HepG2 (cell line): ENCODE measurements around the gene ITSN2. TPM values are rescaled to one million over a fixed set of nuclear protein-coding genes. Genes with fewer than 3 reads are reported as not detected.

Experiments used
- ATAC-seq: fragments of 200-7000 bp; cut with Tn5 transposase; 3 replicates; pipeline ENCODE4 v1.9.1; 2020; ENCODE audit warnings: mild to moderate bottlenecking, moderate library complexity
- BruUV-seq: library from RNA; stranded (reverse); fragments of 400-500 nt; replicated peaks from 2 replicates; lab custom pipeline; 2021; lab: Mats Ljungman, UMichigan
- CTCF ChIA-PET: fragments of 300-600 bp; formaldehyde crosslinking; extraction: SDS; loops from one replicate; lab custom pipeline; 2021; ENCODE audit warnings: low total read pairs, inconsistent platforms, low intra/inter-chr PET ratio; lab: Yijun Ruan, JAX
- POLR2A ChIA-PET: fragments of 350-600 bp; sonication (Branson Sonifier 250); formaldehyde crosslinking; loops from one replicate; lab custom pipeline; 2020; ENCODE audit warnings: antibody characterized with exemption, inconsistent platforms; lab: Yijun Ruan, JAX
- DNase-seq: peaks from one replicate; pipeline ENCODE4 v3.0.0-alpha.2; 2015; ENCODE audit warnings: low spot score
- FAIRE-seq: peaks from 3 replicates; lab custom pipeline; 2011; peaks lifted over from hg19 to GRCh38; lab: Jason Lieb, UNC
- H2AFZ ChIP-seq: one replicate; pipeline ENCODE4 v1.6.1; 2011; ENCODE audit warnings: low read length, inconsistent platforms
- H3K27ac ChIP-seq: fragments of 300-600 bp; 3 replicates; pipeline ENCODE4 v1.8.0; 2011; ENCODE audit warnings: mixed run types, mild to moderate bottlenecking, mixed read lengths, low read length, inconsistent platforms; ENCODE audit not compliant: insufficient read depth; ENCODE audit errors: extremely low read length
- H3K27me3 ChIP-seq, 2 experiments: fragments of 200-600 bp in 1 of 2; 2 replicates in 1 of 2; 3 replicates in 1 of 2; pipeline versions ENCODE4 v1.6.0 to v1.8.0; 2011; ENCODE audit warnings: low read length in 2 of 2, mild to moderate bottlenecking in 2 of 2, moderate library complexity in 2 of 2, inconsistent platforms in 1 of 2; ENCODE audit not compliant: insufficient read depth in 2 of 2, control insufficient read depth in 1 of 2
- H3K36me3 ChIP-seq, 2 experiments: fragments of 200-600 bp in 1 of 2; replicated peaks in 1 of 2; 2 replicates in 1 of 2; 3 replicates in 1 of 2; pipeline versions ENCODE4 v1.5.1 to v1.8.0; 2011; ENCODE audit warnings: low read length in 2 of 2, inconsistent platforms in 1 of 2; ENCODE audit not compliant: insufficient read depth in 2 of 2, control insufficient read depth in 1 of 2
- H3K4me1 ChIP-seq: 2 replicates; pipeline ENCODE4 v1.5.1; 2012; ENCODE audit warnings: low read length, inconsistent platforms; ENCODE audit not compliant: insufficient read depth
- H3K4me2 ChIP-seq: 2 replicates; pipeline ENCODE4 v1.6.0; 2011; ENCODE audit warnings: low read depth, low read length, inconsistent platforms
- H3K4me3 ChIP-seq, 3 experiments: fragments of 200-600 bp in 1 of 3; sonication (generic), shearing (Covaris generic) in 1 of 3; replicated peaks in 1 of 3; 2 replicates each; pipeline ENCODE4 v1.5.1; 2011 to 2016; ENCODE audit warnings: low read length in 3 of 3, inconsistent platforms in 2 of 3, low read depth in 2 of 3, mild to moderate bottlenecking in 2 of 3, control low read depth in 1 of 3, mixed read lengths in 1 of 3; ENCODE audit not compliant: insufficient read depth in 1 of 3
- H3K79me2 ChIP-seq: one replicate; pipeline ENCODE4 v1.6.1; 2011; ENCODE audit warnings: low read length, inconsistent platforms; ENCODE audit not compliant: insufficient read depth
- H3K9ac ChIP-seq: 2 replicates; pipeline ENCODE4 v1.6.0; 2011; ENCODE audit warnings: mild to moderate bottlenecking, low read depth, low read length, inconsistent platforms; ENCODE audit not compliant: insufficient read depth
- H3K9me3 ChIP-seq: 2 replicates; pipeline ENCODE4 v1.5.1; 2012; ENCODE audit warnings: mild to moderate bottlenecking, low read length
- H4K20me1 ChIP-seq: 2 replicates; pipeline ENCODE4 v1.6.0; 2011; ENCODE audit warnings: inconsistent platforms, mild to moderate bottlenecking, low read length, moderate library complexity; ENCODE audit not compliant: insufficient read depth
- FOXO4 ChIP-seq: sonication (generic); formaldehyde crosslinking; conservative IDR thresholded peaks from 2 replicates; pipeline ENCODE4 v1.8.1; 2023; ENCODE audit warnings: missing genetic modification reagents
- HDAC2 ChIP-seq: sonication (generic); formaldehyde crosslinking; IDR thresholded peaks from 2 replicates; pipeline ENCODE4 v1.4.0; 2020; ENCODE audit warnings: missing genetic modification reagents
- NCOA1 ChIP-seq: sonication (generic); formaldehyde crosslinking; IDR thresholded peaks from 2 replicates; pipeline ENCODE4 v1.9.0; 2021; ENCODE audit warnings: missing genetic modification reagents
- NRL ChIP-seq: sonication (generic); formaldehyde crosslinking; IDR thresholded peaks from 2 replicates; pipeline ENCODE4 v1.5.0; 2020; ENCODE audit warnings: missing genetic modification reagents, mild to moderate bottlenecking, moderate library complexity, borderline replicate concordance
- POLR2A ChIP-seq, 2 experiments: IDR thresholded peaks; 2 replicates each; pipeline ENCODE4 v1.6.1; 2011; ENCODE audit warnings: low read depth in 2 of 2, low read length in 2 of 2, mild to moderate bottlenecking in 1 of 2, moderate library complexity in 1 of 2; ENCODE audit not compliant: insufficient read depth in 1 of 2
- RBM39 ChIP-seq: fragments of 200-400 bp; formaldehyde crosslinking; IDR thresholded peaks from one replicate; pipeline ENCODE4 v1.6.1; 2018; ENCODE audit warnings: antibody characterized with exemption, mild to moderate bottlenecking, low read depth, low read length; ENCODE audit not compliant: poor library complexity, severe bottlenecking
- SAP130 ChIP-seq: IDR thresholded peaks from 2 replicates; pipeline ENCODE4 v1.6.1; 2016; ENCODE audit warnings: low read depth
- U2AF1 ChIP-seq: fragments of 200-400 bp; formaldehyde crosslinking; optimal IDR thresholded peaks from 2 replicates; pipeline ENCODE3; 2017; ENCODE audit warnings: mild to moderate bottlenecking, low read depth, low read length
- ZNF407 ChIP-seq: sonication (generic); formaldehyde crosslinking; IDR thresholded peaks from one replicate; pipeline ENCODE4 v1.5.1; 2020; ENCODE audit warnings: mild to moderate bottlenecking, missing genetic modification reagents; ENCODE audit errors: not compliant biosample characterization
- ZNF605 ChIP-seq: sonication (generic); formaldehyde crosslinking; IDR thresholded peaks from 2 replicates; pipeline ENCODE4 v1.8.0; 2022; ENCODE audit warnings: mild to moderate bottlenecking, missing genetic modification reagents
- ZNF772 ChIP-seq: sonication (generic); formaldehyde crosslinking; IDR thresholded peaks from 2 replicates; pipeline ENCODE4 v1.5.0; 2020; ENCODE audit warnings: mild to moderate bottlenecking, missing genetic modification reagents
- WGBS: methylation state at CpG from one replicate; pipeline ENCODE4 v1.1.6; 2017; ENCODE audit warnings: low lambda C conversion rate; 5-methylcytosine and 5-hydroxymethylcytosine counted together
- in situ Hi-C: cut with HindIII; loops from 2 replicates; pipeline ENCODE4 v1.10.0; 2017; ENCODE audit warnings: low pct_unique_long_range_greater_than_20kb; ENCODE audit not compliant: extremely low pct_ligation_motif_present
- intact Hi-C: fragments of 100-400 bp; cut with micrococcal nuclease; formaldehyde crosslinking; loops from one replicate; pipeline ENCODE4 v1.10.0; 2022; ENCODE audit not compliant: unreplicated experiment
- polyA plus RNA-seq, 8 experiments: library from polyadenylated mRNA; depleted of rRNA in 3 of 8; stranded (reverse) in 7 of 8; unstranded in 1 of 8; fragments of >200 nt; fragmentation: Illumina TruSeq in 4 of 8; extraction: Trizol in 4 of 8; gene quantifications; 2 replicates each; pipeline versions ENCODE4 v1.2.1 to v1.2.3, GENCODE V29; 2011 to 2016; ENCODE audit warnings: low read depth in 4 of 8, missing spikeins in 1 of 8, mixed read lengths in 1 of 8; ENCODE audit not compliant: insufficient read depth in 1 of 8
- total RNA-seq, 5 experiments: library from RNA; depleted of rRNA; stranded (reverse); fragments of >200 nt; fragmentation: Illumina TruSeq; extraction: Trizol; gene quantifications; 2 replicates each; pipeline ENCODE4 v1.2.3, GENCODE V29; 2016; ENCODE audit warnings: low read depth in 1 of 5

Gene ITSN2
- total and polyA plus RNA-seq, 2 of the 13 experiments (the other 11 are each of a cell fraction or from before 2014, with no cell fraction given), result 26.0 to 26.6 TPM

DNA sequence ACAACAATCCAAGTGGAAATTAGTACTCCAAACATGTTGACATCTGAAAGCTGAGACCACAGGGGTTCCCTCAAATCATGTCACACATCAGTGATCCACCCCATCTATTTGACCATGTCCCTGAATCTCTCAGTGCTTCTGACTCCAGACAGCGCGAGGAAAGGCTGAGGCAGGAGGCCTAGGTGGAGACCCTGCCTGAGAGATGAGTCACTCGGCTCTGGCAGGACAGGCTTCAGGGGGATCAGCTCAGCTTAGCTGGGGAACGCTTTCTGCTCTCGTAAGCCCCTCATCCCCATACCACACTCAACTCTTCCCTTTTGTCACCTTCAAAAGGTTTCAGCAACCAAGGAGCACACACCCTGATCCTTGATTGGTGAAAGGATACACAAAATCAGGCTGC lies 191.3 kb downstream of the ITSN2 start:
- Histone ChIP-seq H3K9ac (no peak overlapping the region), H3K4me1 (no peaks in the 10 kb centered on the region), H3K4me2 (no peak overlapping the region), H3K79me2 (no peaks in the 10 kb centered on the region), H3K4me3 (no peak overlapping the region), H3K36me3 (no peaks in the 10 kb centered on the region), H3K9me3 (no peaks in the 10 kb centered on the region), H4K20me1 (no peaks in the 10 kb centered on the region), H3K27me3 (peaks cover 2 to 25% of the 10 kb centered on the region in 2 experiments; a peak in 3 of 5 replicates), H3K27ac (no peak overlapping the region), H2AFZ (no peak overlapping the region)
- DNase-seq (no peak), FAIRE-seq (peak; percentile 42), ATAC-seq (no peak)
- WGBS, result 46% methylated on average over 5 of the region's 5 CpGs
- BruUV-seq, result no TSS peak
- intact Hi-C loops (no loop called here), in situ Hi-C loops (loop anchor here (10.0 kb wide), 3 partner anchors 84 to 344 kb away; partner anchors contain the start of gene TP53I3)
- CTCF ChIA-PET, result no interaction called here
- POLR2A ChIA-PET, result no interaction called here
- no peak for TF ChIP-seq U2AF1
- TF ChIP-seq FOXO4, result no peak
- TF ChIP-seq HDAC2 (CRISPR knock-in tag), result no peak
- TF ChIP-seq SAP130 (CRISPR knock-in tag), result no peak
- TF ChIP-seq RBM39, result no peak
- TF ChIP-seq POLR2A (IDR thresholded peaks at IDR 0.05; ENCODE audit: insufficient read depth in 1 of 2, low read depth in 2 of 2, low read length in 2 of 2), result no peak
- TF ChIP-seq ZNF772 (CRISPR knock-in tag), result no peak
- TF ChIP-seq ZNF407 (CRISPR knock-in tag), result no peak
- TF ChIP-seq NCOA1, result no peak
- no peak for TF ChIP-seq NRL (CRISPR knock-in tag)
- no peak for TF ChIP-seq ZNF605 (CRISPR knock-in tag)
